ENCODE results near the gene DNAJC24. TPM values are rescaled to one million over a fixed set of nuclear protein-coding genes. Genes with fewer than 3 reads are reported as not detected.

Gene DNAJC24
- total RNA-seq, 1 donor from 2014 or later, result 14.1 TPM

- H3K4me3 ChIP-seq, result no peak overlapping the region
- DNase-seq (no peak), ATAC-seq (no peak)
- intact Hi-C loops (cut with DNase I), result no loop called here
- H3K9me3 ChIP-seq, result no peaks in the 10 kb centered on the region
- no peaks in the 10 kb centered on the region for H3K27me3 ChIP-seq
- H3K27ac ChIP-seq, result no peak overlapping the region
- no peaks in the 10 kb centered on the region for H3K4me1 ChIP-seq
- H3K36me3 ChIP-seq, result peaks cover 9% of the 10 kb centered on the region
- no peak for TF ChIP-seq CTCF (IDR thresholded peaks at IDR 0.05)
Observed at GRCh38 chr11:31417357-31417756, 47.7 kb downstream of the DNAJC24 start.

GRCh38 chr11:31417816-31418215, 48.2 kb downstream of the DNAJC24 start:
- H3K4me1 ChIP-seq, result no peaks in the 10 kb centered on the region
- no peak for DNase-seq
- TF ChIP-seq CTCF (IDR thresholded peaks at IDR 0.05), result no peak
- H3K9me3 ChIP-seq, result no peaks in the 10 kb centered on the region
- peaks cover 9% of the 10 kb centered on the region for H3K36me3 ChIP-seq
- no peak overlapping the region for H3K4me3 ChIP-seq
- intact Hi-C loops (cut with DNase I), result no loop called here
- no peak for ATAC-seq
- no peak overlapping the region for H3K27ac ChIP-seq
- H3K27me3 ChIP-seq, result no peaks in the 10 kb centered on the region

GRCh38 chr11:31419138-31419537, 49.5 kb downstream of the DNAJC24 start:
- no peak for TF ChIP-seq CTCF (IDR thresholded peaks at IDR 0.05)
- Histone ChIP-seq H3K27me3 (no peaks in the 10 kb centered on the region), H3K4me1 (no peaks in the 10 kb centered on the region), H3K4me3 (no peak overlapping the region), H3K36me3 (peaks cover 9% of the 10 kb centered on the region), H3K9me3 (no peaks in the 10 kb centered on the region), H3K27ac (no peak overlapping the region)
- intact Hi-C loops (cut with DNase I), result no loop called here
- ATAC-seq (no peak), DNase-seq (no peak)

DNA sequence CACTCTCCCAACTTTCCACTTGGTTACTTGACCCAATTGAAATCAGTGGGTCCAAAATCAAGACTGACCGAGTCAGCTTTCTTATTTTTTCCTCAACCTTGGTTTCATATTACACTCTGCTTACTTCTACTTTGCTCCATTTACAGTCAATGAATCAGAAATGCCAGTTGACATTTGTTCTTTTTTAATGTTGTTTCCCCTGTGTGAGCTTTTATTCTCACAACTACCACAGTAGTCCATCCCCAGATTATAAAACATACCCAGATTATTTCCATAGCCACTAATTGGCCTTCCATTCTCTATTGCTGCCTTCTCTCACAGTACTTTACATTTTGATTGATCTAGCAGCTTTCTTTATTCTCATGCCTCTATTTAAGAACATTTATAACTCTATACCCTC, 50.0 kb downstream of the DNAJC24 start:
- intact Hi-C loops (cut with DNase I), result no loop called here
- Histone ChIP-seq H3K36me3 (peaks cover 9% of the 10 kb centered on the region), H3K4me3 (no peak overlapping the region), H3K27me3 (no peaks in the 10 kb centered on the region), H3K27ac (no peak overlapping the region), H3K9me3 (no peaks in the 10 kb centered on the region), H3K4me1 (no peaks in the 10 kb centered on the region)
- no peak for TF ChIP-seq CTCF (IDR thresholded peaks at IDR 0.05)
- ATAC-seq (no peak), DNase-seq (no peak)

- Histone ChIP-seq H3K36me3 (peaks cover 6% of the 10 kb centered on the region), H3K4me1 (no peaks in the 10 kb centered on the region), H3K4me3 (no peak overlapping the region), H3K27me3 (no peaks in the 10 kb centered on the region), H3K9me3 (no peaks in the 10 kb centered on the region), H3K27ac (no peak overlapping the region)
- no peak for DNase-seq
- no peak for ATAC-seq
- no peak for TF ChIP-seq CTCF (IDR thresholded peaks at IDR 0.05)
- intact Hi-C loops (cut with DNase I), result no loop called here
Observed at GRCh38 chr11:31421820-31422219, 52.2 kb downstream of the DNAJC24 start.

- no peak for DNase-seq
- no peak for ATAC-seq
- no peaks in the 10 kb centered on the region for H3K4me1 ChIP-seq
- TF ChIP-seq CTCF (IDR thresholded peaks at IDR 0.05), result no peak
- H3K36me3 ChIP-seq, result peaks cover 6% of the 10 kb centered on the region
- intact Hi-C loops (cut with DNase I), result no loop called here
- no peak overlapping the region for H3K27ac ChIP-seq
- no peaks in the 10 kb centered on the region for H3K27me3 ChIP-seq
- H3K4me3 ChIP-seq, result no peak overlapping the region
- H3K9me3 ChIP-seq, result no peaks in the 10 kb centered on the region
Observed at GRCh38 chr11:31422703-31423102, 53.0 kb downstream of the DNAJC24 start.

All from upper lobe of right lung (tissue), 1 donor.